ENCODE measurements around the gene CMTM2.
"Not testable (repeated sequence)": the region's sequence is repeated elsewhere in the genome, so short reads cannot be mapped to it uniquely, and the experiment has no call there.

Gene CMTM2

DNA sequence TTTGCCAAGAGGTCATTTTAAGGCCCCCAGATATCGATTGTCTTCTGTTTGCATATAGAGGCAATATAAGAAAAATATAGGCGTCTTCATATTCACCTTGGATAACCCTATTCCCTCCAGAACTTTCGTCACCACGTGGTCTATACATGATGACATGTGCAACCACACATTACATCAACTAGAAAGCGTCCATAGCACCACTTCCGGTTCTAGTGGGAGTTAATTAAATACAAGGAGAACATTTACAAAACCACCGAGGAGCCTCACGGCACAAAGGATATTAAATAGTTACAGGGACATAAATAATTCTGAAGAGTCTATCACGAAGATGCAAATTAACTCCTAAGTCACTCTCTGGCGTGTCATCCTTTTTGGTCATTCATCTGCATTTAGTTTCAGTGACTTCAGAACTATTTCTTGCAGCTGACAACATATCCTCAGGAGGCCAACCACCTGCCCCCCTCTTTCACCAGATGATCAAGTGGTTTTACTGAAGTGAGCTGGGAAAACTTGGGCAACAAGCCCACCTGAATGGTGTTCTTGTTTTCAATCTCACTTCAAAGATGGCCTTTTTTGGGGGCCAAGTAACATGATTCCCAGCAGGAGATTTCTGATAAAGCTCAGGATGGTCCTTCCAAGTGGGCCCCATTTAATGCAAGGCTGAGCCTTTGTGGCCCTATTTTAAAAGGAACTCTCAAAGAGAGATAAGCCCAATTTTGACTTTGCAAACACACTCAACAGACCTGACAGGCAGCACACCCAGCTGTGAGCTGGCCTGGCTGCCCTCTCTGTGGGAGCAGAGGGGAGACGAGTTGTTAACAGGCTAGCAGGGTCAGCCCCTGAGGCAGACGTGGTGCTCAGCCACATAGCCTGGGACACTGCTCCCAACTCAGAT is 40.5 kb downstream of the CMTM2 start:
- TF ChIP-seq, protein P1, sequence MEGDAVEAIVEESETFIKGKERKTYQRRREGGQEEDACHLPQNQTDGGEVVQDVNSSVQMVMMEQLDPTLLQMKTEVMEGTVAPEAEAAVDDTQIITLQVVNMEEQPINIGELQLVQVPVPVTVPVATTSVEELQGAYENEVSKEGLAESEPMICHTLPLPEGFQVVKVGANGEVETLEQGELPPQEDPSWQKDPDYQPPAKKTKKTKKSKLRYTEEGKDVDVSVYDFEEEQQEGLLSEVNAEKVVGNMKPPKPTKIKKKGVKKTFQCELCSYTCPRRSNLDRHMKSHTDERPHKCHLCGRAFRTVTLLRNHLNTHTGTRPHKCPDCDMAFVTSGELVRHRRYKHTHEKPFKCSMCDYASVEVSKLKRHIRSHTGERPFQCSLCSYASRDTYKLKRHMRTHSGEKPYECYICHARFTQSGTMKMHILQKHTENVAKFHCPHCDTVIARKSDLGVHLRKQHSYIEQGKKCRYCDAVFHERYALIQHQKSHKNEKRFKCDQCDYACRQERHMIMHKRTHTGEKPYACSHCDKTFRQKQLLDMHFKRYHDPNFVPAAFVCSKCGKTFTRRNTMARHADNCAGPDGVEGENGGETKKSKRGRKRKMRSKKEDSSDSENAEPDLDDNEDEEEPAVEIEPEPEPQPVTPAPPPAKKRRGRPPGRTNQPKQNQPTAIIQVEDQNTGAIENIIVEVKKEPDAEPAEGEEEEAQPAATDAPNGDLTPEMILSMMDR (IDR thresholded peaks at IDR 0.05; ENCODE audit: extremely low read depth, missing control alignments), result no peak
- peak; percentile 45 for DNase-seq (ENCODE audit: low spot score)

DNA sequence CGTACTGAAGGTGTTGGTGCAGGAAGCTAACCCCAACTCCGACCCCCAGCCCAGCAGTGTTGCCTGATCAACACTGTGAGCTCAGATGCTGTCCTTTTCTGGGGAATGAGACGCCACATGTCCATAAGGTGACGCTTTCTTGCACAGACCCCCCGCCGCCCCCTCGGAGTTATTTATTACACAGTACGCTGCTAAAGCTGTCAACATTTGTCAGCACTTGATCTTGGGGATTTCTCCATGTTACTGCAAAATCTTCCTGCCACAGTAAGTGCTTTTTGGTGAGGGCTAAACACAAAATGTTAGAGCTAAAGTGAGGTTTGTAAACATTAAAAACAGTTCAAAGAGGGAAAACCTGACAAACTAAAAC is 41.1 kb downstream of the CMTM2 start:
- no peak for DNase-seq (ENCODE audit: low spot score)
- TF ChIP-seq, protein P1 (IDR thresholded peaks at IDR 0.05; ENCODE audit: extremely low read depth, missing control alignments), result no peak

- DNase-seq (ENCODE audit: low spot score), result no peak
- TF ChIP-seq, protein P1 (IDR thresholded peaks at IDR 0.05; ENCODE audit: extremely low read depth, missing control alignments), result no peak
Measured at GRCh38 chr16:66621973-66622372, 42.7 kb downstream of the CMTM2 start.

- TF ChIP-seq, protein P1 (IDR thresholded peaks at IDR 0.05; ENCODE audit: extremely low read depth, missing control alignments), result no peak
- no peak for DNase-seq (ENCODE audit: low spot score)
Measured at GRCh38 chr16:66622863-66623262, 43.6 kb downstream of the CMTM2 start.

DNA sequence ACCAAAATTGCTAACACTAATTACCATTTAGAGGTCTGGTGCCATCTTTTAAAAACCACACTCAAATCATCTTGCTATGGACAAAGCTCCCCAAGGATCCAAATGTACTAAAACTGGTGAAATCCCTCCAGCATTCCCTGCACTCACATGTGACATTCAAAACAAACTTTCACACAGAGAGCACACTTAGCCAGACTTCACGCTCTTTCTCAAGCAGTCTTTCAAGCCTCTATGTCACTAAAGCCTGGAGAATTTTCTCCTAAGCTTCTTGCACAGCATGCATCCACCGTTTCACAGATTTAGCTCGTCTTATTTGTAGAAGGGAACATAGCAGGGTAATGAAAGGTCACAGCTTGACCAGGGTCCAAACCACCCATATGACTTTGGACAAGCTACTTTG is 44.5 kb downstream of the CMTM2 start:
- DNase-seq (ENCODE audit: low spot score), result no peak
- TF ChIP-seq, protein P1 (IDR thresholded peaks at IDR 0.05; ENCODE audit: extremely low read depth, missing control alignments), result no peak

- not testable (repeated sequence) for DNase-seq (ENCODE audit: low spot score)
Measured at GRCh38 chr16:66627611-66628378, 48.5 kb downstream of the CMTM2 start.

GRCh38 chr16:66629856-66630255 is 50.6 kb downstream of the CMTM2 start:
- TF ChIP-seq, protein P1 (IDR thresholded peaks at IDR 0.05; ENCODE audit: extremely low read depth, missing control alignments), result no peak
- DNase-seq (ENCODE audit: low spot score), result no peak

DNA sequence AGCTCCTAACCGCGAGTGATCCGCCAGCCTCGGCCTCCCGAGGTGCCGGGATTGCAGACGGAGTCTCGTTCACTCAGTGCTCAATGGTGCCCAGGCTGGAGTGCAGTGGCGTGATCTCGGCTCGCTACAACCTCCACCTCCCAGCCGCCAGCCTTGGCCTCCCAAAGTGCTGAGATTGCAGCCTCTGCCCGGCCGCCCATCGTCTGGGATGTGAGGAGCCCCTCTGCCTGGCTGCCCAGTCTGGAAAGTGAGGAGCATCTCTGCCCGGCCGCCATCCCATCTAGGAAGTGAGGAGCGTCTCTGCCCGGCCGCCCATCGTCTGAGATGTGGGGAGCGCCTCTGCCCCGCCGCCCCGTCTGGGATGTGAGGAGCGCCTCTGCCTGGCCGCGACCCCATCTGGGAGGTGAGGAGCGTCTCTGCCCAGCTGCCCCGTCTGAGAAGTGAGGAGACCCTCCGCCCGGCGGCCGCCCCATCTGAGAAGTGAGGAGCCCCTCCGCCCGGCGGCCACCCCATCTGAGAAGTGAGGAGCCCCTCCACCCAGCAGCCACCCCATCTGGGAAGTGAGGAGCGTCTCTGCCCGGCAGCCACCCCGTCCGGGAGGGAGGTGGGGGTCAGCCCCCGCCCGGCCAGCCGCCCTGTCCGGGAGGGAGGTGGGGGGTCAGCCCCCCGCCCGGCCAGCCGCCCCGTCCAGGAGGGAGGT is 51.4 kb downstream of the CMTM2 start:
- DNase-seq (ENCODE audit: low spot score), result not testable (repeated sequence)

DNA sequence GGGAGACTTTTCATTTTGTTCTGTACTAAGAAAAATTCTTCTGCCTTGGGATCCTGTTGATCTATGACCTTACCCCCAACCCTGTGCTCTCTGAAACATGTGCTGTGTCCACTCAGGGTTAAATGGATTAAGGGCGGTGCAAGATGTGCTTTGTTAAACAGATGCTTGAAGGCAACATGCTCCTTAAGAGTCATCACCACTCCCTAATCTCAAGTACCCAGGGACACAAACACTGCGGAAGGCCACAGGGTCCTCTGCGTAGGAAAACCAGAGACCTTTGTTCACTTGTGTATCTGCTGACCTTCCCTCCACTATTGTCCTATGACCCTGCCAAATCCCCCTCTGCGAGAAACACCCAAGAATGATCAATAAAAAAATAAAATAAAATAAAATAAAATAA is 52.3 kb downstream of the CMTM2 start:
- not testable (repeated sequence) for DNase-seq (ENCODE audit: low spot score)

Data from GM20000 (cell line).